T-helper 1 cell treated with Interleukin-12 subunit alpha and Interleukin-12 subunit beta and Interleukin-4 antibody, amounts not matched to agents 30 ng/mL and 1 ng/mL, for 36 hours (primary cell): ENCODE measurements around the gene RBMS2. TPM values are rescaled to one million over a fixed set of nuclear protein-coding genes. Genes with fewer than 3 reads are reported as not detected.
"Not testable (repeated sequence)": the region's sequence is repeated elsewhere in the genome, so short reads cannot be mapped to it uniquely, and the experiment has no call there.

Experiments used
- intact Hi-C: fragments of 100-400 bp; cut with micrococcal nuclease; formaldehyde crosslinking; loops from one replicate; pipeline ENCODE4 v1.15.1; 2024
- total RNA-seq: library from RNA; stranded (reverse); gene quantifications from 2 replicates; pipeline ENCODE4 v1.2.3, GENCODE V29; 2022

The RBMS2 gene
- total RNA-seq, 1 donor from 2014 or later = 5.6 TPM

DNA sequence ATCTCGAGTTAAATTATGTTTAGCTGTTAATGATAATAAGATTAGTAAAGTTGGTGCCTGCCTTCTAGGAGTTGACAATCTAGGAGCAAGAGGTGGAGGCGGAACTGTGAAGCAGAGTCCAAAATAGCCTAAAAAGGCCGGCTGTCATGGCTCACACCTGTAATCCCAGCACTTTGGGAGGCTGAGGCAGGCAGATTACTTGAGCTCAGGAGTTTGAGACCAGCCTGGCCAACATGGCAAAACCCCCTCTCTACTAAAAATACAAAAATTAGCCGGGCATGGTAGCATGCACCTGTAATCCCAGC lies 7.7 kb upstream of the RBMS2 start:
- intact Hi-C loops = not testable (repeated sequence)

DNA sequence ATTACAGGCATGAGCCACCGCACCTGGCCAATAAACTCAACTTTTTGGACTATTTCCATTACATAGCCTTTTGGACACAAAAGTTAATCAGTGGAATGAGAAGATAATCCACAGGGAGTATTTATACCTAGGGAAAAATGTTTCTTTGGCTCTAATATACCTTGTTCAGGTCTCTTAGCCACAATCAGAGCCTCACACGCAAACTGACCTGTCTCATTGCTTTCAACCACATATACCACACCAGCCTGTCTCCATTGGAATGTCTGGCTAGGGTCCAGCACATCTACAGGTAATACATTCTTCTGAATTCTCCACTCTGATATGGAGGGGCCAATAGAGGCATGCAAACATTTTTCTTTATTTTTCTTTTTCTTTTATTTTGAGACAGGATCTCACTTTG lies 3.8 kb upstream of the RBMS2 start:
- intact Hi-C loops = no loop called here

DNA sequence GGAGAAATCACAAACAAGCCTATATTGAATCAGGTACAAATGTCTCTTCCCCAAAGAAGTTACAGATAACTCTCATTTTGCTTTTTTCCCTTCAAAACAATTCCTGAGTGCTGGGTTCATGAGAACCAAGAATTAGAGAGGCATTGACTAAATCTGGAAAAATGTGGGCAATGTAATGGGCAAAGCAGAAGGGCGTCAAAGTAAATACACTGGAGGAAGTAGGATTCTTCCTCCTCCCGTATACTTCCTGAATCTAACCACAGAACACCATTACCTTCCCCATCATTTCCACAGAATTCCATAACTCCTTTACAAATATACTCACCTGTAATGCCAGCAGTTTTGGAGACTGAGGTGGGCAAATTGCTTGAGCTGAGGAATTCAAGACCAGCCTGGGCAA lies 3.0 kb upstream of the RBMS2 start:
- intact Hi-C loops = no loop called here

DNA sequence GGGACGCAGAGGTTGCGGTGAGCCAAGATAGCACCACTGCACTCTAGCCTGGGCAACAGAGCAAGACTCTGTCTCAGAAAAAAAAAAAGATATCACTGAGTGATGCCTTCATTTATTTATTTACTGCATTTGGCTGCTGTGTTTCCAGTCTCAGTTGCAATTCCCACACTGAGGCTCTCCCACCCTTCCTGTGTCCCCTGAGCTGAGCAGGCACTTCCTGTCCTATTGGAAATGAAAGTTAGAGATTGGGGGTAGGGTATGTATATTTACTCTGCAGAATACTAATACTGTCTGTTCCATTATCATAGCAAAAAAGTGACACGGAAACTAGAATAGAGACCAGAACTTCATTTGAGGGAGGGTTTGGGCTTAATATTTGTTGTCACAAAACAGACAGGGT lies 1.6 kb upstream of the RBMS2 start:
- intact Hi-C loops = no loop called here

DNA sequence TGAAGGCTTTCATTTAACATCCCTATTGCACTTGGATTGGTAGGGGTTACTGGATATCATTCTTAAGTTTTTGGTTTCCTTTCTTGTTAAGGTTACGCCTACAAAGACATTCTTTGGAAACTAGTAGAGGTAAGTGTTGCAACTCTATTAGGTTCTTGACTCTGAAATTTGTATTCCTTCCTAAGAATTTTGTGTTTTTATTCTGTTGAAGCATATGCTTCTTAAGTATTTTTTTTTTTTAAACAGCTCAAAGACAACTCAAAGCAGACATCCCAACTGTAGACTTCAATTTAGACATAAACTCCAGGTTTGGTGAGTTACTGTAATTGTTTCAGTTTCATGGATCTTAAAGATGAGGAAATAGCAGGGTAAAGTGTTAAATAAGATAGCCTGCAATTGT lies 1.1 kb upstream of the RBMS2 start:
- intact Hi-C loops = no loop called here

DNA sequence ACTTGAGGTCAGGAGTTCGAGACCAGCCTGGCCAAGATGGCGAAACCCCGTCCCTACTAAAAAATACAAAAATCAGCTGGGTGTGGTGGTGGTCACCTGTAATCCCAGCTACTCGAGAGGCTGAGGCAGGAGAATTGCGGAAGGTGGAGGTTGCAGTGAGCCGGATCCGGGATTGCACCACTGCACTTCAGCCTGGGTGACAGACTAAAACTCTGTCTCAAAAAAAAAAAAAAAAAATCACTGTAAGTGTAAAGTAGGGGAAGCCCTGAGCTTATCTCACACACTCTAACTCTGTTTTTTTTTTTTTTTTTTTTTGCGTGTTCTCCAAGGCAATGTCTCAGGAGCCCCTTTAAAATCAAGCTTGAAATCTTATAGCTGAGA lies 421 bp upstream of the RBMS2 start:
- intact Hi-C loops = loop anchor here (1.0 kb wide), 1 partner anchor 109 kb away; the partner anchor contains the start of gene BAZ2A

DNA sequence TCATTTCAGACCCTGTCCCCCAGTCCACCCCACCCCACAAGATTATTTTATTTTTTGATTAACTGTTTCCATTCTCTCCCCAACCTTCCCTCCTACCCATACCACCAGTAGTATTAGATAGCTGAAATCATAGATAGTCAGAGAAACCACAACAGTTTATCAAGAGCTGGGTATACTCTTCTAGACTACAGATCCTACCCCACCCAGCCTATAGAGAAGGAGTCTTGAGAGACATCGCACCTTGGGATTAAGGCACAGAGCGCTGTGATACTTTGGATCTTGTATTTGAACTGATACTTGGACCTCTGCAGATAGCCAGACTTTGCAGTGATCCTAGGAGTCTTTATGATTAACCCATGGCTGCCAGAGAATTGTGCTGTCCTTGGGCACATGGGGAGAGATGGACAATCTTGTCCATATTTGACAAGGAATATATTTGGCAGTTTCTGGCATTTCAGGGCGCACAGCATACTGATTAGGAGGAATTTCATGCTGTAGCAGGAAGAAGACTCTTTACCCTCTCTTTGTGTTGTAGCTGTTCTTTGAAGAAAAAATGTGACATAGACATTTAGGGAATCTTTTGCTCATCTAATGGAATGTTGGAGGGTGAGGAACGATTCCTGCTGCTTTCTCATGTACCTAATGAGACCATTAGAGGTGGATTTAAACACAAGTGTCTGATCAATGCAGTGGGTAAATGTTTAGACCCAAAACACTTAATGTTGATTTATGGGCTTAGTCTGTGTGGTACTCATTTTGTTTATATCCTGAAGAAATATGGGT lies 982 bp downstream of the RBMS2 start:
- intact Hi-C loops = no loop called here

DNA sequence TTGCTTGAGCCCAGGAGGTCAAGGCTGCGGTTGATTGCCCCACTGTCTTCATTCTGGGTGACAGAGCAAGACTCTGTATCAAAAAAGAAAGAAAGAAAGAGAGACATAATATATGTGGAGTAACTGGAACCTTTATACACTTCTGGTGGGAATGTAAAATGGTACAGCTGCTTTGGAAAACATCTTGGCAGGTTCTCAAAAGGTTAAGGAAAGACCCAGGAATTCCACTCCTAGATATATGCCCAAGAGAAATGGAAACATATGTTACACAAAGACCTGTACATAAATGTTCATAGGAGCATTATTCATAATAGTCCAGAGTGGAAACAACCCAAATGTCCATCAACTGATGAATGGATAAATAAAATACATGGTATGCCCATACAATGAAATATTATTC lies 7.2 kb downstream of the RBMS2 start:
- intact Hi-C loops = no loop called here

DNA sequence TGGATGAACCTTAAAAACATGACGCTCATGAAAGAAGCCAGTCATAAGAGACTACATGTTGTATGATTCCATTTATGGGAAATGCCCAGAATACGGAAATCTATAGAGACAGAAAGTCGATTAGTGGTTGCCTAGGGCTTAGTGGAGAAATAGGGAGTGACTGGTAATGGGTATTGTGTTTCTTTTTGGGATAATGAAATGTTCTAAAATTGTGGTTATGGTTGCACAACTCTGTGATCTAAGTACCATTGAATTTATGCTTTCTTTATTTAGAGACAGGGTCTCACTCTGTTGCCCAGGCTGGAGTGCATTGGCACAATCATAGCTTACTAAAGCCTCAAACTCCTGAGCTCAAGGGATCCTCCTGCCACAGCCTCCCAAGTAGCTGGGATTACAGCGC lies 8.0 kb downstream of the RBMS2 start:
- intact Hi-C loops = no loop called here

DNA sequence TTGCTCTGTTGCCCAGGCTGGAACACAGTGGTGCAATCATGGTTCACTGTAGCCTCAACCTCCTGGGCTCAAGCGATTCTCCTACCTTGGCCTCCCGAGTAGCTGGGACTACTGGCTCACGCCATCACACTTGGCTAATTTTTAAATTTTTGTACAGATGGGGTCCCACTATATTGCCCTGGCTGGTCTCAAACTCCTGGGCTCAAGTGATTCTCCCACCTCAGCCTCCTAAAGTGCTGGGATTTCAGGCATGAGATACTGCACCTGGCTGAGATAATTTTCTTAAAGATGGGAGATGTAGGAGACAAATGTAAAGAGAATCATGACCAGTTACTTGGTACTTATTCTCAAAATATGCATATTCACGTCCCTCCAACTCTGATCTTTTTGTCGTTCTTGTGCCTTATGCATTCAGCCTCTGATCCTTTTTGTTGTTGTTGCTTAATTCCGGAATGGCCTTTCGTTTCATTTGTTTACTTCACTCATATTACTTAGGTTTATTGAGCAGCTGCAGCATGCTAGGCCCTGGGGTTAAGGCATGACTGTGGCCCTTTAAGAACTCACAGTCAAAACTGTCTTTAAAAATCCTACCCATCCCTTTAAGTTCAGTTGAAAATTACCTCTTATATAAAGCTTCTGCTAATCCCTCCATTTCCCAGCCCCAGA lies 8.9 kb downstream of the RBMS2 start:
- intact Hi-C loops = no loop called here

DNA sequence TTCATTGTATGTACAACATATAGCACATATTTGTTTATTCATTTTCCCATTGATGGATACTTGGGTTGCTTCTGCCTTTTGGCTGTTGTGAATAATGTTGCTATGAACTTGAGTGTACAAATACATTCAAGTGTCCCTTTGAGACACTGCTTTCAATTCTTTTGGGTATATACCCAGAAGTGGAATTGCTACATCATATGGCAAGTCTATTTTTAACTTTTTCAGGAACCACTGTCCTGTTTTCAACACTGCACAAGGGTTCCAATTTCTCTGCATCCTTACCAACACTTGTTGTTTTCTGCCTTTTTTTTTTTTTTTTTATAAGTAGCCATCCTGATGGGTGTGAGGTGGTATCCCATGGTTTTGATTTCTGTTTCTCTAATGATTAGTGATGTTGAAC lies 15.9 kb downstream of the RBMS2 start:
- intact Hi-C loops = no loop called here

DNA sequence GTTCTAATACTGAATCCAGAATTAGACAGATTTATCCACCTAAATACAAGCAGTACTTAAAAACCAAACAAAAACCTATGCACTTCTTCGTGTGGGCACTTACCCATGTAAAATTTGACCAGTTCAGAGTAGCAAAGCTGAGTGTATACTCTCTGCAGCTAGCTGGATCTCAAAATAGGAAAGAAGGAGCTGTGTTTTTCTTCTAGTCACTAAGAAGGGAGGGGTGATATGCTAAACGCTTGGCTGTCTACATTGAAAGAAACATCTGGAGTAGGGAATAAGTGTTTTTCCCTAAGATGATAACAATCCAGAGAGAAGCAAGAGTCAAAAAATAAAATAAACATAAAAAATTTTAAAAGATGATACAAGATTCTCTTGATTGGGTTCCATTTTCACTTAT lies 20.0 kb downstream of the RBMS2 start:
- intact Hi-C loops = no loop called here

DNA sequence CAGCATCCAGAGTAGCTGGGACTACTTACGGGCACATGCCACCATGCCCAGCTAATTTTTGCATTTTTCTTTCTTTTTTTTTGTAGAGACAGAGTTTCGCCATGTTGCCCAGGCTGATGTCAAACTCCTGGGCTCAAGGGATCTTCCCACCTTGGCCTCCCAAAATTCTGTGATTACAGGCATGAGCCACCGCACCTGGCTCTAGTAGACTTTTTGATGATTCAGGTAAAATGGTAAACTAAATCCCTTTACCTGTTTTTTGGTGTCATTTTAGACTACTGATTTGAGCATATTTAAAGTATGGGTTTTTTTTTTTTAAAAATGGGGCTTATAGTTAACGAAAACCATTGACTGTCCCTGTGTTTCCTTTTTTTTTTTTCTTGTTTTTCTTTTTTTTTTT lies 20.5 kb downstream of the RBMS2 start:
- intact Hi-C loops = no loop called here

DNA sequence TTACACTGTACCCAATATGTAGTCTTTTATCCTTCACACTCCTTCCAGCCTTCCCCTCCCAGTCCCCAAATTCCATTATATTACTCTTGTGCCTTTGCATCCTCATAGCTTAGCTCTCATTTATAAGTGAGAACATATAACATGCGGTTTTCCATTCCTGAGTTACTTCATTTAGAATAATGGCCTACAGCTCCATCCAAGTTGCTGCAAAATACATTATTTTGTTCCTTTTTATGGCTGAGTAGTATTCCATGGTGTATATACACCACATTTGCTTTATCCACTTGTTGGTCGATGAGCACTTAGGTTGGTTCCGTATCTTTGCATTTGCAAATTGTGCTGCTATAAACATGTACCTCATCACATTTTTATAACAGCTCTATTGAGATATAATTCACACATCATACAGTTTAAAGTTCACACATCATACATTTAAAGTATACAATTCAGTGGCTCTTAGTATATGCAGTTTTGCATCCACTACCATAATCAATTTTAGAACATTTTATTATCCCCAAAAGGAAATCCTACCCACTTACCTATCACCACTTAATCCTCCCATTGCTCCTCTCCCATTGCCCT lies 23.5 kb downstream of the RBMS2 start:
- intact Hi-C loops = no loop called here

DNA sequence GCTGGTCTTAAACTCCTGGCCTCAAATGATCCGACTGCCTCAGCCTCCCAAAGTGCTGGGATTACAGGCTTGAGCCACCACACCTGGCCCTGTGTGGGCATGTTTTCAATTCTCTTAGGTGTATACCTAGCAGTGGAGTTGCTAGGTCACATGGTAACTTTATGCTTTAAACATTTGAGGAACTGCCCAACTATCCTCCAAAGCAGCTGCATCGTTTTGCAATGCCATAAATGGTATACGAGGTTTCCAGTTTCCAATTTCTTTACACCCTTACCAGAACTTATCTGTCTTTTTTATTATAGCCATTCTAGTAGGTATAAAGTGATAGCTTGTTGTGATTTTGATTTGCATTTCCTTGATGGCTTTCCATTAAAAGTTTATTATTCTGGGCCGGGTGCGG lies 25.1 kb downstream of the RBMS2 start:
- intact Hi-C loops = no loop called here

DNA sequence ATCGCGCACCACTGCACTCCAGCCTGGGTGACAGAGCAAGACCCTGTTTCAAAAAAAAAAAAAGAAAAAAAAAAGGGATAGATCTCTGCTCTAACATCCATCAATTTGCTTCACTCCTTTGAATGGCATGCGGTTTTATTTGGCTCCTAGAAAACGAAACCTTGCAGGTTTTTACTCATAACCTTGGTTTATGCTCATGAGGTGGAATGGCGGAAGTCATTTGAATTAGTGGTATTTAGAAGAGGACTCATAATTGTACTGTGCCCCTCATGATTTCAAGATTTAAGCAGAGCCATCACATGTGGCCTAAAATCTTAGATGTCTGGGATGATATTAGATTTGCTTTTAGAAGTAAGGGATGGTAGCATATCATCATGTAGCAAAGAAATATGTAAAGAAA lies 29.4 kb downstream of the RBMS2 start:
- intact Hi-C loops = no loop called here

DNA sequence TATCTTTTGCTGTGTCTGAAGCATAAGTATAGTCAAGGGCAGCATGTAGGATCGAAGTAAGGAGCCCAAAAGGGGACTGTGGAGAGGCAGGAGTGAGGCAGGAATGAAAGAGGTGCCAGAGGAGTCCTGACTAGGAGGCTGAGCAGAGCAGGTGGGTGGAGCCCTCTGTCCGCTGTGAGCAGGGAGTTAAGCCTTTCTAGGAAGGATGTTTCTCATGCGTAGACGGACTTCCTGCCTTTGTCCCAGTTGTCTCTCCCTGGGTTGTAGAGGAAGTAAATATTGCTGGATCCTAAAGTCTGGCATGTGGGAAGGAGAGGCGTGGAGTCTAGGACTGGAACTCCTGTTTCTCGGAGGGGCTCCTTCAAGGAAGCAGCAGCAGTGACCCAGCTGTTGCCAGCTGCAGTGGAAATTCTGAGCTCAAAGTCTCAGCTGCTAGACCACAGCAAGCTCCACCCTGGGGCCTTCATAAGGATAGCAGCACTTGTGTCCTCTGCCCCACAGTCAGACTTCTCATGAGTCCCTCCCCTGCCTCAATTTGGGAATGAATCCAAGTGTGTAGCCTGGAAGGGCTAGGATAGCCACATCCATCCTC lies 44.0 kb downstream of the RBMS2 start:
- intact Hi-C loops = no loop called here

DNA sequence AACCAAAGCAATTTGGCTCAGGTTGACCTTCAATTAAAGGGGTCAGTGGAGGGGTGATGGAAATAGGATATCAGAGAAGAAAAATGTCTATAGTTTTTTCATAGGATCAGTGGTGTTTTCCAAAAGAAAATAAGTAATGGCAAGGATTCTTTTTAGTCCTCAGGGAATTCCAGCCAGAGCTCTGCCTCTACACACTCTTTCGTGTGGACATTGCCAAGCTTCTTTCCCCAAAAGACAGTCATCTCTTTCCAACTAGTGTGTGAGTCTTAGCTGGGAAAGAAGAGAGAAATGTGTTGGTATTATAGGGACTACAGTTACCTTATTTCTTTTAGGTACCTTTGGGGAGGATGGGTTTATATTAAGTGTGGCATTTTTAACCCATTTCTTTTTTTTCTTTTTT lies 46.5 kb downstream of the RBMS2 start:
- intact Hi-C loops = no loop called here

DNA sequence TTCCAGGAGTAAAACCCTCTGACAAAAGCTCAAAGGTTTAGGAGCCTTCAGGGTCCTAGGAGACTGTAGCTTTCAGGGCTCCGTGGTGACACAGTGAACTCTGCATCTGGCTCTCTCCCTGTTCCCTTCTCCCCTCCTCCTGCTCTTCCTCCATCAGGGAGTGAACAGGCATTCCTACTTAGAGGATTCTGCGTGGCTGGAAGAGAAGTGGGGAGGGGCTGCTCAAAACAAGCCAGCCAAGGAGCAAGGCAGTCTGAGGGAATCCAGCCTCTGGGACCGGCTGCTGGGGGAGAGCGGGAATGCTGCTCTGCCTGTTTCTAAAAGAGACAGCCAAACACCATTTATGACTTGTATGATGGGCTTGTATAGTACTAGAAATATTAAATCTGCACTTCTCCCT lies 49.5 kb downstream of the RBMS2 start:
- intact Hi-C loops = loop anchor here (5.0 kb wide), 1 partner anchor 379 kb away; no protein-coding TSS in a partner anchor

DNA sequence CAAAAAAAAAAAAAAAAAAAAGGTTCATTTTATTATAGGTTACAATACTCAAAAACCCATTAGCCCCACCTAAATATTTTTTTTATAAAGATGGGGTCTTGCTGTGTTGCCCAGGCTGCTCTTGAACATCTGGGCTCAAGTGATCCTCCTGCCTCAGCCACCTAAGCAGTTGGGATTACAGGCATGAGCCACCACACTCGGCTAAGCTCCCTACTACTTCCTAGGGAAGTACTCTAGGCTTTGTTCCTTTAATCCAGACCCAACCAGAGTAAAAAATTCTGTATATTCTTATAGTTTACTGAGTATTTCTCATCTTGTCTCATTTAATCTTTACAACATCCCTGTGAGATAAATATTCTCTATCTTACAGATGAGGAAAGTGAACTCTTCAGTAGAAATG lies 50.7 kb downstream of the RBMS2 start:
- intact Hi-C loops = loop anchor here (2.0 to 5.0 kb wide), 2 partner anchors 65 to 380 kb away; no protein-coding TSS in a partner anchor

DNA sequence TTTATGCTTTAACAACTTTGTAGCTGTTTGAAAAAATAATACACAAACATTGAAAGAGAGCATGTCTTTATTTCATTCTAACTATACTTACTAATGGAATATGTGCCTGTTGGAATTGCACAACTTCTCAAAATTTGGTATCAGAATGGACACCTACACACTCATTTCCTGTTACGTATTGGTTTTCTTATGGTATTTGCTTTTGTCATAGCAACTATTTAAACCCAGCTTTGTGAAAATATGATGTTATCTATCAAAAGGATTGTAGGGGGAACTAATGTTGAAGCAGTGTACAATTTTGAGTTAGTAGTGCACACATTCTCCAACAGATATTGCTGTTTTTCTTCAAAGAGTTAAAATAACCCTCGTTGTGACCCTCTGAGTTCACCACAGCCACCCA lies 52.6 kb downstream of the RBMS2 start:
- intact Hi-C loops = loop anchor here (5.0 kb wide), 1 partner anchor 382 kb away; no protein-coding TSS in a partner anchor

DNA sequence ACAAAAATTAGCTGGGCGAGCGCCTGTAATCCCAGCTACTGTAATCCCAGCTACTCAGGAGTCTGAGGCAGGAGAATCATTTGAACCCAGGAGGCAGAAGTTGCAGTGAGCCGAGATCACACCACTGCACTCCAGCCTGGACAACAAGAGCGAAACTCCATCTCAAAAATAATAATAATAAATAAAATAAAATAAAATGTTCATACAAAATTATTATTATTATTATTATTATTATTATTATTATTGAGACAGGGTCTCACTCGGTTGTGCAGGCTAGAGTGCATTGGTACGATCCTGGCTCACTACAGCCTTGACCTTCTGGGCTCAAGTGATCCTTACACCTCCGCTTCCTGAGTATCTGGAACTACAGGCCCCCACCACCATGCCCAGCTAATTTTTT lies 55.6 kb downstream of the RBMS2 start:
- intact Hi-C loops = not testable (repeated sequence)
